GM15510 (cell line): ENCODE results near the gene AKT1.

Experiments used
- POLR2A ChIP-seq: IDR thresholded peaks from 3 replicates; pipeline ENCODE4 v1.6.1; 2011; ENCODE audit warnings: borderline replicate concordance; ENCODE audit not compliant: insufficient read length; ENCODE audit errors: extremely low read depth

The AKT1 gene

GRCh38 chr14:104739026-104739425 lies 56.5 kb downstream of the AKT1 start:
- no peak for TF ChIP-seq POLR2A

GRCh38 chr14:104738375-104739019 lies 57.1 kb downstream of the AKT1 start:
- no peak for TF ChIP-seq POLR2A

GRCh38 chr14:104735830-104736642 lies 59.5 kb downstream of the AKT1 start:
- TF ChIP-seq POLR2A: no peak

GRCh38 chr14:104734991-104735779 lies 60.4 kb downstream of the AKT1 start:
- no peak for TF ChIP-seq POLR2A

- no peak for TF ChIP-seq POLR2A
Observed at GRCh38 chr14:104734601-104734990, 61.0 kb downstream of the AKT1 start.

GRCh38 chr14:104734051-104734587 lies 61.4 kb downstream of the AKT1 start:
- TF ChIP-seq POLR2A: no peak

GRCh38 chr14:104732931-104733681 lies 62.4 kb downstream of the AKT1 start:
- no peak for TF ChIP-seq POLR2A

GRCh38 chr14:104732355-104732804 lies 63.2 kb downstream of the AKT1 start:
- TF ChIP-seq POLR2A: no peak

- no peak for TF ChIP-seq POLR2A
Observed at GRCh38 chr14:104731320-104732294, 63.9 kb downstream of the AKT1 start.

- no peak for TF ChIP-seq POLR2A
Observed at GRCh38 chr14:104730487-104730886, 65.1 kb downstream of the AKT1 start.

GRCh38 chr14:104729835-104730181 lies 65.7 kb downstream of the AKT1 start:
- no peak for TF ChIP-seq POLR2A

GRCh38 chr14:104728631-104729030 lies 66.9 kb downstream of the AKT1 start:
- TF ChIP-seq POLR2A: no peak

- TF ChIP-seq POLR2A: no peak
Observed at GRCh38 chr14:104726600-104727451, 68.7 kb downstream of the AKT1 start.
